Kidney capillary endothelial cell (primary cell): ENCODE measurements around the gene SCGB1C2.
A peak's percentile ranks its signal among the peaks of the same experiment; 100 is the strongest.
"Not testable (repeated sequence)": the region's sequence is repeated elsewhere in the genome, so short reads cannot be mapped to it uniquely, and the experiment has no call there.

ENCODE experiments used
- DNase-seq: peaks from one replicate; pipeline ENCODE4 v3.0.0-alpha.2; 2018; ENCODE audit warnings: low spot score

Gene SCGB1C2

DNA sequence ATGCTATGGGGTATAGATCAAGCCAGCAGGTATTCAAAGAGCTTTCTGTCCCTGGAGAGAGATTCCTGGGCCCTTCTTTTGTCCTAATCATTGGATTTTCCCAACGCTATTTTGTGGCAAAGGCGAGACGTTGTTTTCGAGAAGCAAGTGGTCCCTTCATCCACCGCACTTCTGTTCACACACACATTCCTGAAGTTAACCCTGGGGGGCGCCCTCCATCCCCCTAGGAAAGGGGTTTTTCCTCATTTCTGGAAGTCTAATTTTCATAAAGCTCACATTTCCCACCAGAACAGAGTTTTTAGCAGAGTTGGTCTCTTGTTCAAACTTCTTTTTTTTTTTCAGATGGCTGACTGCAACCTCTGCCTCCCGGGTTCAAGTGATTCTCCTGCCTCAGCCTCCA lies 11.9 kb downstream of the SCGB1C2 start:
- no peak for DNase-seq

DNA sequence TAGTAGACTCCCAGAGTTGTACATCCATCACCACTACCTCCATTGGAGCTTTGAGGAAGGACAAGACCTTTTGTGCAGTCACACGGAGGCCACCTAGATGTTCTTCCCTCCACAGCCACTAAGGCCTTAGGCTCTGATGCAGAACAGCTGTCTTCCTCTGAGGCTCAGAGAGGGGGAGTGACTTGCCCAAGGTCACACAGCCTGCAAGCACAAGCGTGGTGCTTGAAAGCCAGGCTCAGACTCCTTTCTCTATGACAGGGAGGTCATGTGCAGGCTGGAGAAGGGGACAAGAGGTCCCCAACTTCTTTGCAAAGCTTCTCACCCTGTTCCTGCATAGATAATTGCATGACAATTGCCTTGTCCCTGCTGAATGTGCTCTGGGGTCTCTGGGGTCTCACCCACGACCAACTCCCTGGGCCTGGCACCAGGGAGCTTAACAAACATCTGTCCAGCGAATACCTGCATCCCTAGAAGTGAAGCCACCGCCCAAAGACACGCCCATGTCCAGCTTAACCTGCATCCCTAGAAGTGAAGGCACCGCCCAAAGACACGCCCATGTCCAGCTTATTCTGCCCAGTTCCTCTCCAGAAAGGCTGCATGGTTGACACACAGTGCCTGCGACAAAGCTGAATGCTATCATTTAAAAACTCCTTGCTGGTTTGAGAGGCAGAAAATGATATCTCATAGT lies 12.7 kb downstream of the SCGB1C2 start:
- no peak for DNase-seq

DNA sequence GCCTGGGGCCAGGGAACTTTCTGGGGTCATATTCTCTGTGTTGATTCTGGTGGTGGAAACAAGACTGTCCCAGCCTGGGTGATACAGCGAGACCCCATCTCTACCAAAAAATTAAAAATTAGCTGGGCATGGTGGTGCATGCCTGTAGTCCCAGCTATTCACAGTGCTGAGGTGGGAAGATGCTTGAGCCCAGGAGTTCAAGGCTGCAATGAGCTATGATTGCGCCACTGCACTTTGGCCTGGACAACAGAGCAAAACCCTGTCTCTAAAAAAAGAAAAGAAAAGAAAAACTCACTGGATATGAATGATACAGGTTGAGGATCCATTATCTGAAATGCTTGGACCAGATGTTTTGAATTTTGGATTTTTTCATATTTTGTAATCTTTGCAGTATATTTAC lies 13.6 kb downstream of the SCGB1C2 start:
- DNase-seq = no peak

DNA sequence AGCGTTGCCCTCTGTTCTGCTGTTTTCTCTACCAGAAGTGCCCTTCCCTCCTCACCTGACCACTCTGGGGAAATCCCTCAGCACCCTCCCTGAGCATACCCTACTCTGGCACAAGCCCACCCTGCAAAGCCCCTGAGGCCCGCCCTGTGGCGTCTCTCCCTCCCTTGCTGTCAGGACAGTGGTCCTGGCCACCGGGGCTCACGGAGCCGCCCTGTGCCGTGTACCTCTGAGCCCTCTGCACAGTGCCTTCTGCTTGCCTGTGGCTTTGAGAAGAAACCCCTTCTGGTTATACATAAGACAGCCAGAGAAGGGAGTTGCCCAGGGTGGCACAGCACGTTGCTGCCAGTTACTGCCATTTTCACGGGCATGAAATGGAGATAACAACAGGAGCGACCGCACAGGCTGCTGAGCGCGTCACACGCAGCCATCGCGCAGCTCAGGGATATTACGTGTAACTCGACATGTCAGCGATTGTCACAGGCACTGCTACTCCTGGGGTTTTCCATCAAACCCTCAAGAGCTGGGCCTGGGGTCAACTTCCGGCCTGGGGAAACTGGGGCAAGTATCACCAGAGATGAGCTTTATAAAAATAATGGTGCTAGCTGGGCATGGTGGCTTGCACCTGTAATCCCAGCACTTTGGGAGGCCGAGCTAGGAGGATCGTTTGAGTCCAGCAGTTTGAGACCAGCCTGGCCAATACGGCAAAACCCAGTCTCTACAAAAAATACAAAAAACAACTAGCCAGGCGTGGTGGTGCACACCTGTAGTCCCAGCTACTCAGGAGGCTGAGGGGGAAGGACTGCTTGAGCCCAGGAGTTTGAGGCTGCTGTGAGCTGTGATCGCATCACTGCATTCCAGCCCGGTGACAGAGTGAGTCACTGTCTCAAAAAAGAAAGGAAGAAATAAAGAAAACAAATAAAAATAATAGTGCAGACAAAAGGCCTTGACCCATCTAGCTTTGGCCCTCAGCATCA lies 14.8 kb downstream of the SCGB1C2 start:
- DNase-seq = no peak

DNA sequence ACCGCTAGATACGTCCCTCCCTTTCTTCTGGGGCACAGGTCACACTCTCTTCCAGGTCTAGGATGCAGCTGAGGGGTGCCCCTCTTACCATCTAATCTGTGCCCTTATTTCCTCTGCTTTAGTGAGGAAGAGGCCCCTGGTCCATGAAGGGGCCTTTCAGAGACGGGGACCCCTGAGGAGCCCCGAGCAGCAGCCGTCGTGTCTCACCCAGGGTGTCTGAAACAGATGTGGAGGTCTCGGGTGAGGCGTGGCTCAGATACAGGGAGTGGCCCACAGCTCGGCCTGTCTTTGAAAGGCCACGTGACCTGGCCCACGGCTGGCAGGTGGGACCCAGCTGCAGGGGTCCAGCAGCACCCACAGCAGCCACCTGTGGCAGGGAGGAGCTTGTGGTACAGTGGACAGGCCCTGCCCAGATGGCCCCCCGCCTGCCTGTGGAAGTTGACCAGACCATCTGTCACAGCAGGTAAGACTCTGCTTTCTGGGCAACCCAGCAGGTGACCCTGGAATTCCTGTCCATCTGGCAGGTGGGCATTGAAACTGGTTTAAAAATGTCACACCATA lies 15.6 kb downstream of the SCGB1C2 start:
- no peak for DNase-seq

DNA sequence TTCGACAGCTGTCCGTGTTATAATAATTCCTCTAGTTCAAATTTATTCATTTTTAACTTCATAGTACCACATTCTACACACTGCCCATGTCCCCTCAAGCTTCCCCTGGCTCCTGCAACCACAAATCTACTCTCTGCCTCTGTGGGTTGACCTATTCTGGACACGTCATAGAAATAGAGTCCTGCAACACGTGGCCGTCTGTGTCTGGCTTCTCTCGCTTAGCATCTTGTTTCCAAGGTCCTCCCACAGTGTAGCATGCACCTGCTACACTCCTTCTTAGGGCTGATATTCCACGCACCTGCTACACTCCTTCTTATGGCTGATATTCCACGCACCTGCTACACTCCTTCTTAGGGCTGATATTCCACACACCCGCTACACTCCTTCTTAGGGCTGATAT lies 16.5 kb downstream of the SCGB1C2 start:
- DNase-seq = no peak

DNA sequence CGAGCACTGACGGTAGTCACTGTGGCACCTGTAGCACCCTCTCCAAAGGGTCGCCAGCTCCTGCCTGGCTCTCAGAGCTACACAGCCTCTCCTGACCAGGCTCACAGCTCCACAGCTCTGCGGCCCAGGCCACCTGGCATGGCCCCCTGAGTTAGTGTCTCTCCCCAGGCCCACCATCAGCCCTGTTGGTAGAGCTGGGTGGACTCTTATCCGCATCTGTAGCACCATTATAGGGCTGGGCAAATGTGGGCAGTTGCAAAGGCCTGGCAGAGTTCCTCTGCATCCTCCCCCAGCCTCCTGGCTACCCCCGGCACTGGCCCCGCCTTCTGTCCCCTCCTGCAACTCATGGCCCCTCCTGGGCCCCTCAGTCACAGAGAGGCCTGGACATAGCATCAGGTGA lies 18.2 kb downstream of the SCGB1C2 start:
- no peak for DNase-seq

DNA sequence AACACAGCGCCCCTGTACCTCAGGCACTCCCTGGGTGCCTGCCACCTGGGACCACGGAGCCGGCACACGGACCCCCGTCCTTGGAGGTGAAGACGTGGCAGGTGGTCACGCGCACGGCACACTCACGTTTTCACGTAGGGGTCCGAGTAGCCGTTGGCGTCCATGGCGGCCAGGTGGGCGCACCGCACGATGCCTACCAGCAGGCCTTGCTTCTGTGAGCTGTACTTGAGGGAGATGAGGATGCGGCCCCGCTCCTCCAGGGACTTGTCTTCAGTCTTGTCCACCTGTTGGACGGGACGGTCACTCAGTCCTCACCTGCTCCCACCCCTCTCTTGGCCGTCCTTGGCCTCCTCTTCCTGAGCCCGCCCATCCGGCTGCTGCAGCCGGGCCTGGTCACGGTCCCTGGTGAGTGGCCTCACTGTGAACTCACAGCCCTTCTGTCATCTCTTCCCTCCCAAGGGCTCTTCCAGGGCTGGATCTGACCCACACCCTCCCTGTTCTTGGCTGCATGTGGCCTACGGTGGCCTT lies 18.8 kb downstream of the SCGB1C2 start:
- no peak for DNase-seq

DNA sequence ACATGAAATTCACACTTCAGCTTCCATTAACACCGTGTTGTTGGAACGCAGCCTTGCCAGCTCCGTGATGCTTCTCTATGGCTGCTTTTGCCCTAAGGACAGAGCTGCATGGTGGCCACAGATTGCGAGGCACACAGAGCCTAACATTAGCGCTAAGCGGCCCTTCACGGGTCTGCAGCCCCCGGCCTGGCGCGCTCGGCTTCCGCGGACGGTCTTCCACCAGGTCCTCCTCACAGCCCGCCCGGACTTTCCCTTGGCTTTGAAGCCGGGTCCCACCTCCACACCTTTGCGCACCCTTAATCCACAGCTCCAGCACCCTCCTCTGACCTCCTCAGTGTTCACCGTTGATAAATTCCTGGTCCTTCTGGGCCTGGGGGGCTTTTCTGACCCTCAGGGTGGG lies 19.6 kb downstream of the SCGB1C2 start:
- DNase-seq = no peak

DNA sequence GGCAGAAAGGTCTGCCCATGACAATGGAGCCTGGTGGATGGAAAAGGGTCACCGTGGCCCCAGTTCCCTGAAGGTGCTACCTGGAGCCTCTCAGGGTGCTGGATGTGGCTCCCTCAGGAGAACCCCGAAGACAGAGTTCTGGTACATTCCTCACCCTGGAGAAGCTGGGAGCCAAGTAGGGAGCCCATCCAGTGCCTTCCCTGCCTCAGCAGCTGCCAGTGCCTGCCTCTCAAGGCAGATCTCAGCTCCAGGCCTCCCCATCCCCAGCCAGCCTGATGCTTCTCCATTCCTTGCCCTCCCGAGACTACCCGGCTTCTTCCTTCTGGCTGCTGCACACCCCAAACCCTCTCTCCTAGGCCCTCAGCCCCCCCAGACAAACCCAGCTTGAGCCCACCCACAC lies 20.5 kb downstream of the SCGB1C2 start:
- DNase-seq = no peak

DNA sequence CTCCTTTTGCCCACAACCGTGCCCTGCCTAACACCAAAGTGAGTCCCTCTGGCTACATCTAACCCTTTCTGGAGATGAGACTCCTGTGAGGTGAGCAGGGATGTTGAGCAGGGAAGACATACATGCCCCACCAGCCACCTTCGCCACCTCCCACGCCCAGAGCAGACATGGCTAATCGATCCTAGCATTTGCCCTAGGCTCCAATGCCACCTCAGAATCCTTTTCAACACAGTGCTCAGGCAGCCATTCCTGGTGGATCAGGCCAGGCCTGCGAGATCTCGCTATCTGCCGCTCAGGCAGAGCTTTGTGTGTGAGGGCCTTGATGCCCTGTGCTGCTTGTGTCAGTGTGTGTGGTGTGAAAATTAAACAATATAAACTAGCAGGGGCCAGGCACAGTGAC lies 21.0 kb downstream of the SCGB1C2 start:
- no peak for DNase-seq

DNA sequence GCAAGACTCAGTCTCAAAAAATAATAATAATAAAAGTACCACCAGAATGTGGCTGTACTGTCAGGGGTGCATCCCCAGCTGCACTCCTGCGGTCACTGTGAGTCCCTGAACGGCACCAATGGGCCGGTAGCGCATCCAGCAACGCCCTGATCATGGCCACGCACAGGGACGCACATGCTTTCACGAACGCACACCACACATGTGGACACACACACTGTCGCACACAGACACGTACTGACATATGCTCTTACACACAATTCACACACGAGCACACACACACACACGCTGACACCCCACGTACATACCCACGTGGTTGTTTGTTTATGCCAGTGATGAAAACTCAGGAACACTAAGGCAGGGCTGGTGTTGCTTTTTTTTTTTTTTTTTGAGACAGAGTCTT lies 22.2 kb downstream of the SCGB1C2 start:
- no peak for DNase-seq

DNA sequence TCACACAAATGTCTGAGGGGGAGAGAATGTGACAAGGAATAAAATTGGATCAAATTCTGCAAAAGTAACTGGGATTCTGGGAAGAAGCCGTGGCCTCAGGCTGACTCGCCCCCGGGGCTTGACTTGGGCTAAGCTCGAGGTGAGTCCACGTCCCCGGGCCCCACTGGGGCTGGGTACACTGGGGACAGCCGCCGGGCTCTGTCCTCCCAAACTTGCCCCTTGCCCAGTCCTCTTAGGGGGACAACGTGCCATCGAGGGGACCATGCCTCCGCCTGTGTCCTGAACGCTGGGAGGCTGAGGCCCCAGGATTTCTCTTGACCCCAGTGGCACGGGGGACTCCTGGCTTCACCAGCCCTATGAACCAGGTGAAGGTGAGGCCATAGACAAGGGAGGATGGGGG lies 23.0 kb downstream of the SCGB1C2 start:
- DNase-seq = no peak

DNA sequence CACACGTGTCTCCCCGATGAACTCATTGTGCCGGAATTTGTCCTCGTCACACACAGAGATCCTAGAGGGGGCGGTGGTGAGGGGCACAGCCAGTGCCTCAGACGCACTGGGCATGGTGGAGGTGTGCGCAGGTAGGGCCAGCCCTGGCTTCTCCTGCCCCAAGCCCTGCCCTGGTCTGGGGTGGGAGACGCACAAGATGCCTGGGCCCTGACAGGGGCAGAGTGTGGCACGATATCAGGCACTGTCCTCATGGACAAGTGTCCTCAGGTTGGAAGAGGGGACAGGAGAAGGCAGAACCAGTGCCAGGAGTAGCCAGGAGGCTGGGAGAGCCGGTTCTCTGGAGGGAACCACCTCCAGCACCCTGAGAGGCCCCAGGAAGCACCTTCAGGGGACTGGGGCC lies 24.1 kb downstream of the SCGB1C2 start:
- DNase-seq = no peak

DNA sequence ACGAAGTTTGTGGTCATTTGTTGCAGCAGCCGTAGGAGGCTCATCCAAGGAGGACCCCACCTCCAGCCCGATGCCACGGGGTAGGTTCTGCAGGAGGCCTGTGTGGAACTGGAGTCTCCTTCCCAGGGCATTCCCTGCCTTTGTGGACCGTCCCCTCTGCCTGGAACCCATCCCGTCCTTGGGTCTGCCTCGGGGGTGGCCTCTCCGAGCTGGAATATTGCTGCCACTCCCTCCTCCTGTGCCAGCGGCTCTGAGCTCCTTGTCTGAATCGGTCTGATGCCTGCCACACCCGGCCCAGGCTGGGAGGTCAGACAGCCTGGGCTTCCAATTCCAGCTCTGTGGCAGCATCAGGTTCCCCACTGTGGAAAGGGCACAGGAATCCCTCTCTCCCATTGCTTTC lies 25.3 kb downstream of the SCGB1C2 start:
- DNase-seq = no peak

DNA sequence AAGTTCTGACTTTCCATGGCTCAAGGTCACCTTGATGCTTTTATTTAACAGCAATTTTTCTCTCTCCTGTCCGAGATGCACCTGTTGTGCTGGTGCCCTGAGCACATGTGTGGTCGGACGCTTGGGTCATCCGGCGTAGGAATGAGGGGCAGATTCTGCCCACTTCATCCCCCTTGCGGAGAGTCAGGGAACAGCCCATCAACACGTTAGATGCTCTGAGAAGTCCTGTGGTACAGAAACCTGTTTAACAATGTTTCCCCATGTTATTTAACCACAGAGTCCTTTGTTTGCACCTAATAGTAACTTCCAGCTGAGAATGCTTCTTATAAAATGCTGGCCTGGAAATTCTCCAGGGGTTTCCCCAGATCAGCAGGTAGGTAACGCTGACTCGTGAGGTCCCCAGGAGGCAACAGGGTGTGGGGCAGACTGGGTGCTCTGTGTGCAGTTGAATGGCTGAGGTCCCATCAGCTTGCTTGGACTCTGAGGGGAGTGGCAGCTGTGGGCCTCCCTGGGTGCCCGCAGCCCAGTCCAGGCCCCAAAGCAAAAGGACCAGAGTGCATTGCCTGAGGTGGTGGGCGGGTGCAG lies 26.2 kb downstream of the SCGB1C2 start:
- DNase-seq = no peak

DNA sequence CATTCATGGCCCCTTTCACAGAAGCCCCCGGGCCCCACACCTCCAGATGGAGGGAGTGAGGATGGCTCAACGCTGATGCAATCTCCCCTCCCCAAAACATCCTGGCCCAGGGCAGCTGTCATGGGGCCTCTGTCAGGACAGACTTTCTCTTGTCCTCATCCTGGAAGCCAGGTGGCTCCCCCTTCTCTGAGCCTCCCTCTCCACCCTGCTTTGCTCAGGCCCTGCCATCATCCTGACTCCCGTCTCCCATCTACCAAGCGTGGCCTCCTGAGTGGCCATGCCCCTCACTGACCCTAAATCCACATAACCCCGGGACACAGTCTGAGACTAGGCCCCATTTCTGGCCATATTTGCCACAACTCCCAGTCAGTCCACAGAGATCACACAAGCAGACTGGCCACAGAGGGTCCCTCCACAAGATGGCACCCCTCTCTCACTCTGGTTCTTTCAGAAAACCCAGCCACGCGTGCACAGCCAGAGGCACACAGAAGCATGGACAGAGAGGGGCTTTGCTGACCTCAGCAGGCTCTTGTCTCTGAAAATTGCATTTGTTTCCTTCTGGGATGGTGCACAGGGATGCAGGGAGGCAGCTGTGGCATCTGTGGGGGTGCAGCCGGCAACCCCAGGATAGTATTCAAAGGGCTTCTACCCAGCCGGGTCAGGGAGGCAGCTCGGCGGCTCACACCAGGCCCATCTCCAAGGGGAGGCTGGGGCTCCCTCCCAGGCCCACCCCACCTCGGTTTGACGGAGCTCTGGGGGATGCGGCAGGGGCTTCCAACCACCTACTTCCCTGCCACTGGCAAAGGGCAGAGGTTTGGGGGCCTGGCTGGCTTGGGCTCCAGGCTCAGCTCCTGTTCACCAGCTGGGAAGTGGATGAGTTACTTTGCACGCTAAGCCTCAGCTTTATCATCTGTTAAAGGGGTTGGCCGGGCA lies 27.2 kb downstream of the SCGB1C2 start:
- peak; percentile 49 for DNase-seq

DNA sequence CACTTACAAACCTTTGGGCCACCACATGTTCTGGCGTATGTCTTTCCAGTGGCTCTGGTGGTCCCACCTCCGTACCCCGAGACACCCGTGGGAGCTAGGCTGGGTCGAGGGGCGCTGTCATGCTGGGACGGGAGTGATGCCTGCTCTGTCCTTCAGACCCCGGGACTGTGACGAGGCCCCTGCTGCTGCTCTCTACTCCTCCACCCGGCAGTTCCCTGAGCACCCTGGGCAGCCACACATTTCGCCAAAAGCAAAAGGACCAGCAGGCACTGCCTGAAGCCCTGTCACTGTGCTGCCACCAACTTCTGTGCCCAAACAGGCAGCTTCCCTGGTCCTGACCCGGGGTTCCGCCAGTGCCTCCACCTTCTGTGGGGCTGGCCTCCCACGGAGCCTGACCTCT lies 28.6 kb downstream of the SCGB1C2 start:
- no peak for DNase-seq

DNA sequence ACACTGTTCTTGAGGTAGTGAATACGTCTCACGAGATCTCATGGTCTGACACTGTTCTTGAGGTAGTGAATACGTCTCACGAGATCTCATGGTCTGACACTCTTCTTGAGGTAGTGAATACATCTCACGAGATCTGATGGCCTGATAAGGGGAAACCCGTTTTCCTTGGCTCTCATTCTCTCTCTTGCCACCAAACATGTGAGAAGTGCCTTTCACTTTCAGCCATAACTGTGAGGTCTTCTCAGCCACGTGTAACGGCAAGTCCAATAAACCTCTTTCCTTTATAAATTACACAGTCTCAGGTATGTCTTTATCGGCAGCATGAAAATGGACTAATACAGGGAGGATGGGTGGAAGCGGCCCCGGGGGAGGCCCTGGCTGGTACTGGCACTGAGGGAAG lies 31.2 kb downstream of the SCGB1C2 start:
- not testable (repeated sequence) for DNase-seq

DNA sequence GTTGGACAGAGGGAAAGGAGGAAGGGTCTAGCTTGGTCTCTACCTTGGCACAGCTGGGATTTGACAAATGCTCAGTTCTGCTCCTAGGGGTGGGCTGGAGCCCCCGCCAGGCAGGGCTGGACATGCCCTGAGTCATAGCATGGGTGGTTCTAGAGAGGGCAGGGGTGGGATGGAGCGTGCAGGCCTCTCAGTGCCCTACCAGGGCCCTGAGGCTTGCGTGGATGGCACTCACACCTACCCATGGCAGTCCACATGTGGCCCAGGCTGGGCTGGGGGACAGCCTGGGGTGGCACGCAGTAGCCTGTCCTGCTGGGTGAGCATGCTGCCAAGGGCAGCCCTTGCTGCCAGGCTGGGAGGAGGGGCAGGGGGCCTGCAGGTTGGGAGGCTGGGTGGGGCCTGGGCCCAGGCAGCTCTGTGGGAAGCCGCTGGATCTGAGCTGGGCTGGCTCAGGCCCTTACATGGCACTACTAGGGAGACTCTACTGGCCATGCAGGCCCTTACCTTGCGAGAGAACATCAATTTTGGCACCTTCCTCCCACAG lies 32.8 kb downstream of the SCGB1C2 start:
- DNase-seq = no peak

DNA sequence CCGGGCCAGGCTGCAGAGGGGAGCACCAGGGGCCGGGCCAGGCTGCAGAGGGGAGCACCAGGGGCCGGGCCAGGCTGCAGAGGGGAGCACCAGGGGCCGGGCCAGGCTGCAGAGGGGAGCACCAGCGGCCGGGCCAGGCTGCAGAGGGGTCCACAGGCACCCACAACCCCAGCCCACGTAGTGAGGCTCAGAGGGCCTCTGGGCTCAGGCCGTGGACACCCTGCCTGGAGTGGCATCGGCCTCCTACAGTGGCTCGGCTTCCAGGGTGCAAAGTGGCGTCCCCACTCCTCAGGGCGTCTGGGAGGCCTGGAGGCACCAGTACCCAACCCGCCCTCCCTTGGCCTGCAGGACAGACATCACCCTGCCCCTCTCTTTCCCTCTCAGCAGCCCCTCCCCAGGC lies 34.5 kb downstream of the SCGB1C2 start:
- no peak for DNase-seq
